ENCODE results near the gene LTA. TPM values are rescaled to one million over a fixed set of nuclear protein-coding genes. Genes with fewer than 3 reads are reported as not detected.

LTA gene
- total RNA-seq, 1 experiment from 2014 or later: not detected

- H3K4me2 ChIP-seq (ENCODE audit: insufficient read depth, insufficient read length, low read length): no peak overlapping the region
- H2BK15ac ChIP-seq (ENCODE audit: low read depth, low read length): no peak overlapping the region
- H3K4me1 ChIP-seq (ENCODE audit: insufficient read depth, low read length): no peaks in the 10 kb centered on the region; the same call in 1 of the 2 replicates
- no peak for TF ChIP-seq CTCF (conservative IDR thresholded peaks at IDR 0.05)
- peak overlapping the region; percentile 14; the same call in 1 of the 2 replicates for H3K14ac ChIP-seq (ENCODE audit: insufficient read depth, low read length)
- no peak overlapping the region for H4K91ac ChIP-seq (ENCODE audit: insufficient read length, low read depth, low read length)
- peaks cover 5% of the 10 kb centered on the region; the same call in 1 of the 2 replicates for H3K27me3 Mint-ChIP-seq (ENCODE audit: low read depth)
- H2BK5ac ChIP-seq (ENCODE audit: insufficient read length, low read length): no peak overlapping the region
- H3K27ac ChIP-seq (ENCODE audit: insufficient read length, low read depth, low read length): no peak overlapping the region
- no peak overlapping the region for H2AFZ ChIP-seq (ENCODE audit: low read length)
- no peaks in the 10 kb centered on the region for H3K36me3 Mint-ChIP-seq (ENCODE audit: insufficient read depth in 1 of 3, low read depth in 3 of 3)
- H4K8ac ChIP-seq (replicated peaks; ENCODE audit: insufficient read length, low read depth, low read length): no peak overlapping the region
- H3K79me1 ChIP-seq (ENCODE audit: insufficient read depth, low read depth, low read length, poor library complexity, severe bottlenecking): no peaks in the 10 kb centered on the region
- no CpG with 5 or more reads among the region's 7 CpGs for WGBS (ENCODE audit: extremely low coverage, insufficient read length, low lambda C conversion rate)
- no peaks in the 10 kb centered on the region for H4K20me1 ChIP-seq (ENCODE audit: control insufficient read depth, insufficient read depth, insufficient read length)
- no peak overlapping the region for H3K23ac ChIP-seq (ENCODE audit: insufficient read length, low read depth, low read length)
- no peak overlapping the region for H3K18ac ChIP-seq (ENCODE audit: insufficient read length, low read depth, low read length)
- H3K4ac ChIP-seq (ENCODE audit: low read depth, low read length): no peak overlapping the region
- H2BK20ac ChIP-seq (ENCODE audit: low read depth, low read length, poor library complexity, severe bottlenecking): no peak overlapping the region
- peaks cover 2% of the 10 kb centered on the region for H3K23me2 ChIP-seq (ENCODE audit: insufficient read length, low read depth, low read length, poor library complexity, severe bottlenecking)
- no peak overlapping the region for H3K56ac ChIP-seq (ENCODE audit: insufficient read length, low read depth, low read length)
- no peak overlapping the region for H2AK5ac ChIP-seq (ENCODE audit: insufficient read length, low read length)
- no peak overlapping the region for H2BK120ac ChIP-seq (ENCODE audit: low read depth, low read length, poor library complexity, severe bottlenecking)
- H3K4me3 Mint-ChIP-seq: no peak overlapping the region; a peak in 1 of 5 replicates
- H3T11ph ChIP-seq (ENCODE audit: low read length): no peak overlapping the region
- no peak overlapping the region for H2BK12ac ChIP-seq (ENCODE audit: insufficient read length, low read depth, low read length)
- no peaks in the 10 kb centered on the region for H3K79me2 ChIP-seq (ENCODE audit: insufficient read depth, low read length)
- no peaks in the 10 kb centered on the region for H3K9me3 ChIP-seq (ENCODE audit: control insufficient read depth, low read depth, low read length)
- H3K4me1 Mint-ChIP-seq: peaks cover 5 to 17% of the 10 kb centered on the region in 2 experiments
- no peak overlapping the region; a peak in 1 of 7 replicates for H3K27ac Mint-ChIP-seq
- H3K9ac ChIP-seq (ENCODE audit: extremely low read depth, insufficient read length, low read length): no peak overlapping the region
- H3K27me3 ChIP-seq (ENCODE audit: insufficient read depth, low read length): no peaks in the 10 kb centered on the region
- no peaks in the 10 kb centered on the region; a peak in 1 of 5 replicates for H3K9me3 Mint-ChIP-seq
- no peak overlapping the region for H4K5ac ChIP-seq (ENCODE audit: insufficient read length, low read depth, low read length)
- no peak for DNase-seq
Measured at GRCh38 chr6:31592396-31592771, 20.3 kb downstream of the LTA start.

Data from H9 (cell line).